ENCODE results near the gene MYO6. TPM values are rescaled to one million over a fixed set of nuclear protein-coding genes. Genes with fewer than 3 reads are reported as not detected.

The MYO6 gene
- total RNA-seq, 1 donor from 2014 or later: 20.4 TPM

- DNase-seq (ENCODE audit: extremely low spot score in 2 of 2): no peak
- TF ChIP-seq CTCF (IDR thresholded peaks at IDR 0.05) (no peak), POLR2A (IDR thresholded peaks at IDR 0.05) (no peak), POLR2AphosphoS5 (IDR thresholded peaks at IDR 0.05; ENCODE audit: insufficient read depth in 1 of 2, low read depth in 1 of 2) (no peak)
- no peaks in the 10 kb centered on the region for H3K9me3 ChIP-seq
- H3K36me3 ChIP-seq: no peaks in the 10 kb centered on the region
- no peak overlapping the region for H3K4me3 ChIP-seq
- H3K27ac ChIP-seq: no peak overlapping the region
- intact Hi-C loops (cut with DNase I): no loop called here
- peaks cover 6% of the 10 kb centered on the region for H3K4me1 ChIP-seq
- H3K27me3 ChIP-seq: no peaks in the 10 kb centered on the region
Measured at GRCh38 chr6:75931011-75931680, 182.1 kb downstream of the MYO6 start.

GRCh38 chr6:75932067-75932466 is 183.0 kb downstream of the MYO6 start:
- DNase-seq (ENCODE audit: extremely low spot score in 2 of 2): no peak
- intact Hi-C loops (cut with DNase I): no loop called here
- Histone ChIP-seq H3K27me3 (no peaks in the 10 kb centered on the region), H3K4me3 (no peak overlapping the region), H3K4me1 (peaks cover 6% of the 10 kb centered on the region), H3K27ac (no peak overlapping the region), H3K9me3 (no peaks in the 10 kb centered on the region), H3K36me3 (no peaks in the 10 kb centered on the region)
- no peak for TF ChIP-seq POLR2A (IDR thresholded peaks at IDR 0.05)
- no peak for TF ChIP-seq CTCF (IDR thresholded peaks at IDR 0.05)
- no peak for TF ChIP-seq POLR2AphosphoS5 (IDR thresholded peaks at IDR 0.05; ENCODE audit: insufficient read depth in 1 of 2, low read depth in 1 of 2)

- no peaks in the 10 kb centered on the region for H3K9me3 ChIP-seq
- no peak for TF ChIP-seq CTCF (IDR thresholded peaks at IDR 0.05)
- TF ChIP-seq POLR2AphosphoS5 (IDR thresholded peaks at IDR 0.05; ENCODE audit: insufficient read depth in 1 of 2, low read depth in 1 of 2): no peak
- no peak for TF ChIP-seq POLR2A (IDR thresholded peaks at IDR 0.05)
- no peaks in the 10 kb centered on the region for H3K27me3 ChIP-seq
- intact Hi-C loops (cut with DNase I): no loop called here
- no peak for DNase-seq (ENCODE audit: extremely low spot score in 2 of 2)
- no peak overlapping the region for H3K4me3 ChIP-seq
- H3K27ac ChIP-seq: no peak overlapping the region
- no peaks in the 10 kb centered on the region for H3K36me3 ChIP-seq
- H3K4me1 ChIP-seq: peaks cover 6% of the 10 kb centered on the region
Measured at GRCh38 chr6:75933387-75933975, 184.4 kb downstream of the MYO6 start.

GRCh38 chr6:75934643-75935472 is 185.8 kb downstream of the MYO6 start:
- intact Hi-C loops (cut with DNase I): no loop called here
- DNase-seq (ENCODE audit: extremely low spot score in 2 of 2): no peak
- H3K4me1 ChIP-seq: peaks cover 6% of the 10 kb centered on the region
- H3K36me3 ChIP-seq: no peaks in the 10 kb centered on the region
- peak overlapping the region; percentile 37 for H3K4me3 ChIP-seq
- H3K27me3 ChIP-seq: no peaks in the 10 kb centered on the region
- TF ChIP-seq CTCF (IDR thresholded peaks at IDR 0.05) (peak in 2 of 3 experiments; percentile 43 to 57), POLR2AphosphoS5 (IDR thresholded peaks at IDR 0.05; ENCODE audit: insufficient read depth in 1 of 2, low read depth in 1 of 2) (no peak), POLR2A (IDR thresholded peaks at IDR 0.05) (no peak)
- no peaks in the 10 kb centered on the region for H3K9me3 ChIP-seq
- no peak overlapping the region for H3K27ac ChIP-seq
